ENCODE results near the gene KCNIP4. TPM values are rescaled to one million over a fixed set of nuclear protein-coding genes. Genes with fewer than 3 reads are reported as not detected.
A peak's percentile ranks its signal among the peaks of the same experiment; 100 is the strongest.

Gene KCNIP4
- total RNA-seq, 1 donor from 2014 or later = not detected

- H3K9me3 Mint-ChIP-seq (ENCODE audit: low read depth) = peaks cover 11% of the 10 kb centered on the region
- no peaks in the 10 kb centered on the region for H3K4me1 Mint-ChIP-seq (ENCODE audit: low read depth)
- no peaks in the 10 kb centered on the region for H3K27me3 Mint-ChIP-seq (ENCODE audit: low read depth)
- TF ChIP-seq, protein P1, sequence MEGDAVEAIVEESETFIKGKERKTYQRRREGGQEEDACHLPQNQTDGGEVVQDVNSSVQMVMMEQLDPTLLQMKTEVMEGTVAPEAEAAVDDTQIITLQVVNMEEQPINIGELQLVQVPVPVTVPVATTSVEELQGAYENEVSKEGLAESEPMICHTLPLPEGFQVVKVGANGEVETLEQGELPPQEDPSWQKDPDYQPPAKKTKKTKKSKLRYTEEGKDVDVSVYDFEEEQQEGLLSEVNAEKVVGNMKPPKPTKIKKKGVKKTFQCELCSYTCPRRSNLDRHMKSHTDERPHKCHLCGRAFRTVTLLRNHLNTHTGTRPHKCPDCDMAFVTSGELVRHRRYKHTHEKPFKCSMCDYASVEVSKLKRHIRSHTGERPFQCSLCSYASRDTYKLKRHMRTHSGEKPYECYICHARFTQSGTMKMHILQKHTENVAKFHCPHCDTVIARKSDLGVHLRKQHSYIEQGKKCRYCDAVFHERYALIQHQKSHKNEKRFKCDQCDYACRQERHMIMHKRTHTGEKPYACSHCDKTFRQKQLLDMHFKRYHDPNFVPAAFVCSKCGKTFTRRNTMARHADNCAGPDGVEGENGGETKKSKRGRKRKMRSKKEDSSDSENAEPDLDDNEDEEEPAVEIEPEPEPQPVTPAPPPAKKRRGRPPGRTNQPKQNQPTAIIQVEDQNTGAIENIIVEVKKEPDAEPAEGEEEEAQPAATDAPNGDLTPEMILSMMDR (IDR thresholded peaks at IDR 0.05) = no peak
- H3K36me3 Mint-ChIP-seq (ENCODE audit: low read depth) = peaks cover 22% of the 10 kb centered on the region
- H3K27ac Mint-ChIP-seq (ENCODE audit: unreplicated experiment) = no peak overlapping the region
- no peak overlapping the region for H3K4me3 Mint-ChIP-seq (ENCODE audit: unreplicated experiment)
- DNase-seq (ENCODE audit: low spot score) = no peak
These were observed 1237.2 kb downstream of the KCNIP4 start for GRCh38 chr4:20711335-20711734.

DNA sequence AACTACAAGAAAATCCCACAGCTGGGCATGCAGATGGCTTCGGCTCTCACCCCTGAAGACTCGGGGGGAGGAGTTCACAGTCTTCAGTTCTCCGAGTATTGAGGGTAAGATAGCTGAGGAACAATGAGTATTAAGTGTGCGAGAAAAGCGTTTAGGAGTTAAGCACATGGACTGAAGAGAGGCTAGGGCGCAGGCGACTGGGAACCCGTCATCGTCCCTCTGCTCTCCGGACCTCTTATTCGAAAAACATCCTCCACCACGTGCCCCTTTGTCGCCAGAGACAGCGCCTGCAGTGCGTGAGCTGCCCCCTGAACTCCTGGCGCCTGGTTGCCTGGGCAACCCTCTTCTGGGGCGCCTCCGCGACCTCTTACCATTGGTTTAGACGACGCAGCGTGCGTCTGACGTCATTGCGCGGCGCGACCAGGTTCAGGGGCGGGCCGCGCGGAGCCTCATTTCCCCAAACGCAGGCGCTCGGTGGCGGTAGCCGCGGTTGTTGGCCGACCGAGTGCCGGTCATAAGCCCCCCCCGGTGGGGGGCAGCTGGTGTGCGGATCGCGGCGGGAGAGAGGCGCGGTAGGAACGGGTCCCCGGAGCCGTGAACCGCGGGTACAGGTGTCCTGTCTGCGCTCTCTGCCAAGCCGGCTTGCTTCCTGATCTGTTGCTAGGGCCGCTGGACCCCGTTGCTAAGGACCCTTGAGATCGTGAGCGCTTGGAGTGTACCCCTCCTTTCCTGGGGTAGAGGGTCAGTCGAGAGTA is 1248.4 kb downstream of the KCNIP4 start, which contains the start of gene PACRGL:
Gene PACRGL, plus strand, starts transcription at position 452 of the 755 bp plus-strand sequence. CDS start 4,024 bp downstream, outside the sequence.
- peaks cover 14% of the 10 kb centered on the region for H3K4me1 Mint-ChIP-seq (ENCODE audit: low read depth)
- TF ChIP-seq, protein P1 (IDR thresholded peaks at IDR 0.05) = no peak
- peak within 1 kb of the TSS; percentile 96 for H3K27ac Mint-ChIP-seq (ENCODE audit: unreplicated experiment)
- H3K9me3 Mint-ChIP-seq (ENCODE audit: low read depth) = no peaks in the 10 kb centered on the region
- H3K36me3 Mint-ChIP-seq (ENCODE audit: low read depth) = peaks cover 3% of the 10 kb centered on the region
- DNase-seq (ENCODE audit: low spot score) = peak; percentile 96
- peak within 1 kb of the TSS; percentile 95 for H3K4me3 Mint-ChIP-seq (ENCODE audit: unreplicated experiment)
- peaks cover 4% of the 10 kb centered on the region for H3K27me3 Mint-ChIP-seq (ENCODE audit: low read depth)

DNA sequence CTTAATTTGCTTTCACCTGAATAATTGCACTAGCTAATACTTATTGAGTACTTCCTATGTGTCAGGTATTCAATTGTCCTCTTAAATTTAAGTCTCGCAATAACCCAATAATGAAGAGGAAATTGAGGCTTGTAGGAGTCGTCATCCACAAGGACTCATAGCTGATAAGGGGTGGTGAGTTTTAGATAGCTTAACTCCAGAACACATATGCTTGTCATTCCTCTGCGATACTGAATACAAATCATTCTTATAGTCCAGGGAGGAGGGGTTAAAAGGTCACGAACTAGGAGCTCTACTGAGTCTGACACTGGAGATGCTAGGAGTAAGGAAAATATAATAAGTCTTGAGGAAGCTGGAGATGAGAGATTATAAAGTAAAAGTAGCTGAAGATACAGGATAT is 1249.8 kb downstream of the KCNIP4 start:
- no peak overlapping the region for H3K4me3 Mint-ChIP-seq (ENCODE audit: unreplicated experiment)
- H3K27me3 Mint-ChIP-seq (ENCODE audit: low read depth) = peaks cover 14% of the 10 kb centered on the region
- DNase-seq (ENCODE audit: low spot score) = no peak
- no peaks in the 10 kb centered on the region for H3K9me3 Mint-ChIP-seq (ENCODE audit: low read depth)
- H3K27ac Mint-ChIP-seq (ENCODE audit: unreplicated experiment) = no peak overlapping the region
- peaks cover 14% of the 10 kb centered on the region for H3K4me1 Mint-ChIP-seq (ENCODE audit: low read depth)
- no peaks in the 10 kb centered on the region for H3K36me3 Mint-ChIP-seq (ENCODE audit: low read depth)
- TF ChIP-seq, protein P1 (IDR thresholded peaks at IDR 0.05) = no peak

- no peak overlapping the region for H3K27ac Mint-ChIP-seq (ENCODE audit: unreplicated experiment)
- DNase-seq (ENCODE audit: low spot score) = no peak
- no peaks in the 10 kb centered on the region for H3K36me3 Mint-ChIP-seq (ENCODE audit: low read depth)
- H3K4me3 Mint-ChIP-seq (ENCODE audit: unreplicated experiment) = no peak overlapping the region
- no peaks in the 10 kb centered on the region for H3K9me3 Mint-ChIP-seq (ENCODE audit: low read depth)
- TF ChIP-seq, protein P1 (IDR thresholded peaks at IDR 0.05) = no peak
- H3K4me1 Mint-ChIP-seq (ENCODE audit: low read depth) = peaks cover 14% of the 10 kb centered on the region
- peaks cover 16% of the 10 kb centered on the region for H3K27me3 Mint-ChIP-seq (ENCODE audit: low read depth)
These were observed 1250.2 kb downstream of the KCNIP4 start for GRCh38 chr4:20698382-20698781.

GRCh38 chr4:20696815-20697214 is 1251.8 kb downstream of the KCNIP4 start:
- H3K27ac Mint-ChIP-seq (ENCODE audit: unreplicated experiment) = no peak overlapping the region
- H3K9me3 Mint-ChIP-seq (ENCODE audit: low read depth) = no peaks in the 10 kb centered on the region
- peaks cover 20% of the 10 kb centered on the region for H3K27me3 Mint-ChIP-seq (ENCODE audit: low read depth)
- no peaks in the 10 kb centered on the region for H3K36me3 Mint-ChIP-seq (ENCODE audit: low read depth)
- TF ChIP-seq, protein P1 (IDR thresholded peaks at IDR 0.05) = no peak
- H3K4me3 Mint-ChIP-seq (ENCODE audit: unreplicated experiment) = no peak overlapping the region
- no peak for DNase-seq (ENCODE audit: low spot score)
- peaks cover 14% of the 10 kb centered on the region for H3K4me1 Mint-ChIP-seq (ENCODE audit: low read depth)
